HG02884 (cell line): ENCODE data around the gene SDCBP2.

Experiments
- ATAC-seq: cut with Tn5 transposase; IDR thresholded peaks from one replicate; pipeline ENCODE4 v1.9.1; 2021; ENCODE audit warnings: mild to moderate bottlenecking, moderate library complexity; ENCODE audit not compliant: unreplicated experiment

Gene SDCBP2

GRCh38 chr20:1278993-1279392, 49.9 kb downstream of the SDCBP2 start:
- ATAC-seq = no peak

GRCh38 chr20:1277529-1278322, 51.2 kb downstream of the SDCBP2 start:
- ATAC-seq = no peak

GRCh38 chr20:1275919-1276318, 53.0 kb downstream of the SDCBP2 start:
- ATAC-seq = no peak

DNA sequence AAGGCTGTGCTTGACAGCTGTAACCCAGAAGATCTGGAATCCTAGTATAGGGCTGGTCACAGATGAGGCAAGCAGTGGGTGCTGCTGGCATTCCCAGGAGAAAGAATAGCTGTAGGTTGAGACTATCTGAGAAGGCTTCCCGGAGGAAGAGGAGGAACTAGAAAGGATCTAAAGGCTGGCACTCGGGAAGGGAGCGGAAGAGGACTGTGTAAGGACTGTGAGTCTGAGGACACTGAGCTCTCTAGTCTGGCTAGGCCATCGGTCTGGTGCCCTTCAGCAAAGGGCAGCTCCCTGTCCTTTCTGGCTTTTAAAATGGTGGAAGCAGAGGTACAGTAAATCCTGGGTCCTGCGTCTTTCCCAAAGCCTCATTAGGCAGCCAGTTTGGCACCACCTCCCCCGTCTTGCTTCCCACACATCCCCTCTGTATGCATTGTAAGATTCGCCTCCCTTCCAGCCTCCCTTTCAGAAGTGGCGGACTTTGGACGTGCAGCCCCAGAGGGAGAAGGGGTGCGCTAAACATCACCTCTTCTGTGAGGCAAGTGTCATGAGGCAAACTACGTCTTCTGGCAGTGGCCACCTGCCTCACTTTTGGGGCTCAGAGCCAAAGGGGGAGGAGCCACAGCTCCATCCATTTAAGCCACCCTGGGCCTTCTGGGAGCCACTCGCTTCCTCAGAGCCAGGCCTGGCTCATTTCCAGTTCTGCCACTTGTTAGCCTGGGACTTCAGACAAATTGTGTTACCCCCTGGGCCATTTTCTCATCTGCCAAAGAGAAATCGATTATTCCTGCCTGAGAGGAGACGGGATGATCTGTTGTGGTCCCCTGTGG, 54.2 kb downstream of the SDCBP2 start:
- ATAC-seq = no peak

DNA sequence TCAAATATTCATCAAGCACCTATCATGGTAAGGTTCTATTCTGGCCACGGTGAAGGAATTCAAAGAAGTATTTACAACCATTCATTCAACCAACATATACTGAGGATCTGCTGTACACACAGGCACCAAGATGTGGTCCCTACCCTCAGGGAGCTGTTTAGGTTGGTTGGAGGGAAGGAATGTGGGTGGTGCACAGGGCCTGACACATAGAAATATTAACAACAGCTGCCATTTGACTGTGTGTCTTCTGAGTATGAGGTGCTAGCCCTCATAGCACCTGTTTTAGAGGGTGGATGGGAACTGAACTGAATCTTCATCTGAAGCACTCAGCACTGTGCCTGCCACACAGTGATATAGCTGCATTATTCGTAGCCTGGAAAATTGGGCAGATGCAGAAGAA, 55.6 kb downstream of the SDCBP2 start:
- no peak for ATAC-seq

- no peak for ATAC-seq
Observed at GRCh38 chr20:1272368-1273100, 56.4 kb downstream of the SDCBP2 start.

DNA sequence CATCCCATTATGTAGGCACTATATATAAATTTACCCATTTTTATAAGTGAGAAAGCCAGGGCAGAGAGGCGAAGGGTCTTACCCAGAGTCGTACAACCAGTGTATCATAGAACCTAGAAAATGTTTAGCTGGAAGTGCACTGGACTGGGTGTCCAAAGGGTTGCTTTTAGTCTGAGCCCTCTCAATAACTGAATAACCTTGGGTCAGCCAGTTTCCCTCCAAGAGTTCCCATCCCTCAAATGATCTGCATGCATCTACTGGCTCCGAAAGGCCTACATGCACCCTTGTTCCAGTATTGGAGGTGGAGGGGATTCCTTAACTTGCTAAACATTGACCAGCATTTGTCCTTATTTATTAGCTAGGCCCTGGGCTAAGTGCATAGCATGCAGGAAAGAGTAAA, 59.1 kb downstream of the SDCBP2 start:
- no peak for ATAC-seq

GRCh38 chr20:1269235-1269634, 59.7 kb downstream of the SDCBP2 start:
- ATAC-seq = no peak

DNA sequence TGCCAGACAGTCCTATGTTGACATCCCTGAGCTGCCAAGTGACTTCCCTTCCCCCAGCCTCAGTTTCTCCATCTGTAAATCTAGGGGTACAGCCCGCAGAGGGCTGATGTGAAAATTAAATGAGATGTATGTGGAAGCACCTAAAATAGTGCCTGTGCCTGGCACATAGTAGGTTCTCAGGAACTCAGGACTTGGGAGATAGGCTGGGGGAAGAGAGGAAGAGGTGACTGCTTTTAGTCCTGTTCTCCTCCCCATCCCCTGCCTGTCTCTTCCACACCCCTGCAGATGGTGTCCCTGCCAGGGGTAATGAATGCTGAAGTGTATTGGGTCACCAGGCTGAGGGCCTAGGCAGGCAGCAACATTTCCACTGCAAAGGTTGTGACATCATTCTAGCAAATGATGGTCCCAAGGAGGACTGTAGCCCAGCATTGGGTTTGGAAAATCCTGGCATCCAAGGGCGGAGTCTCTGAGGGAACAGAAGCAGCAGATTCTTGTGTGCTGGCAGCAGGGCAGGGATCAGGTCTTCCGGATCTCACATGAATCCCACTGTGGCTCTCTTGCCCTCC, 61.0 kb downstream of the SDCBP2 start:
- no peak for ATAC-seq

DNA sequence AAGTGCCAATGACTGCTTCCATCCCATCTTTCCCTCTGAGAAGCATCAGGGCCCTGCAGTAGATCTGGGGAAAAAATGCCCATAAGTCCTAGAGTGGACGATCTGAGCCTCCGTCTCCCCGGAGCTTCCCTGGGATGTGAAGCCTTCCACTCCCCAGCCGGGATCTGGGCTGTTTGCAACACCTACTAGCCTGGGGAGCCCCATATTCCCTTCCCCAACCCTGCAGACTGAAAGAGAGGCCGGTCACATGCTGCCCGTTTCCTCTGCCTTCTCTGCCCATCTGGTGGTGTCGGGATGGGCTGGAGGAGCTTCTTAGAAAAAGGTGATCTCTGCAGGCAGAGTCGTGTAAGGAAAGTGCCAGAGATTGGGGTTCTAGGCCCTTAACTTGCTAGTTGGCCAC, 61.8 kb downstream of the SDCBP2 start:
- ATAC-seq = no peak

DNA sequence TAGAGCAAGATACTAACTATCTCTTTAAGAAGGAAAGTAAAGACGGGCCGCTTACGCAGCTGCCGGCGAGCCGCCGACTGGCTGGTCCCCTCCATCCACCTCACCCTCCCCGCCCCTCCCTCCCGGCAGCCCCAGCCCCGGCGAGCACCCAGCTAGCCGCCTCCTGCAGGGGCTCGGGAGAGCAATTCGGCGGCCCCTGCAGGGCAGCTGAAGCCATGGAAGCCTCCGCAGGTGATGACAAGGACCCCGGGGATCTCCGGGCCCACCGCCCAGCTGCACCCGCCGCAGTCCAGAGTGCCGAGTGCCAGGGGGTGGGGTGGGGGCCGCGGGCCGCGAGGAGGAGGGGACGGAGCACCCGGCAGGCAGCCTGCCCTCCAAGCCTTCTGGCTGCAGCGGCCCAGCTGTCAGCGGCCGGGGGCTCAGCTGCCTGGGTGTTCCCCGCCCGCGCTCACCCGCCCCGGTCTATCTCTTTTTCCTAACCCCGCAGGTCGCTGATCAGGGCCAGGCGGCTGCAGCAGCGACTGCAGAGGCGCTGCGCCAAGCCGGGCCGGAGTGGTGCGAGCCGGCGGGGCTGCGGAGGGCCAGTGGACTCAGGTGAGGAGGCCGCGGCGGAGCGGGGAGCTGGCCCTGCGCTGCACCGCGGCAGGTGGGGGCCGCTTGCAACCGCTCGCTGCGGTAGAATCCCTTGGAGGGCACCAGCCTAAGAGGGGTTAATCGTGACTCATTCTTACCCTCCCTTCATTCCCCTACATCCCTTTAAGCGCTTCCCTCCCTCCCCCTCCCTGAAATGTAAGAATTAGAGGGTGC, 62.6 kb downstream of the SDCBP2 start, which contains the start of gene SNPH:
Gene SNPH (plus strand): TSS at position 128 of the 807 bp plus-strand sequence. CDS start 29,946 bp downstream, outside the sequence.
- ATAC-seq = no peak

GRCh38 chr20:1265916-1266166, 63.1 kb downstream of the SDCBP2 start:
- no peak for ATAC-seq

DNA sequence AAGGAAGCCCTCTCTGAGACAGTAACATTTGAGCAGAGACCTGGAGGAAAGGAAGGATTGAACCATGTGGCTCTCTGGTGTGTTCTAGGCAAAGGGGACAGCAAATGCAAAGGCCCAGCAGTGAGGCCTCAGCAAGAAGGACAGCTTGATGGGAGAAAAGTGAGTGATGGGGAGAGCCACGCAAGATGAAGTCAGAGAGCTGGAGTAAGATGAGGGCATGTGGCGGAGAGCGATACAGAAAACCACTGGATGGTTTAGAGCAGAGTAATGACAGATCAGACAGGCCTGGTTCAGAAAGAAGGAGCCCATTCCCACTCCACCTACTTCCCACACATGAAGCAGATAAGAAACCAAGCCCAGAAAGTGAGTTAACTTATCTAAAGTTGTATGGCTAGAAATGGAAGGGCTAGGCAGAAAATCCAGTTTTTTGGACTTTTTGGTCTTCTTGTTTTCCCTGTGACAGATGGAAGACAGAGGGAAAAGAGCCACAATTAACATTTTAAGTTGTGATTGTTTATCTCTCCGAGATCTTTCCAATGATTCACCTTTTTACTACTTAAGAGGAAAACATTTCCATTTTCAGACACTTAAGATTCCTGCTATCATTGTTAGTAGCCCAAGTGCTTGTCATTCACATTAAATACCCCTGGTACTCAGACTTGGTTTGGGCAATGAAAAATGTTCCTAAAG, 63.6 kb downstream of the SDCBP2 start:
- no peak for ATAC-seq

GRCh38 chr20:1264727-1265126, 64.2 kb downstream of the SDCBP2 start:
- no peak for ATAC-seq

DNA sequence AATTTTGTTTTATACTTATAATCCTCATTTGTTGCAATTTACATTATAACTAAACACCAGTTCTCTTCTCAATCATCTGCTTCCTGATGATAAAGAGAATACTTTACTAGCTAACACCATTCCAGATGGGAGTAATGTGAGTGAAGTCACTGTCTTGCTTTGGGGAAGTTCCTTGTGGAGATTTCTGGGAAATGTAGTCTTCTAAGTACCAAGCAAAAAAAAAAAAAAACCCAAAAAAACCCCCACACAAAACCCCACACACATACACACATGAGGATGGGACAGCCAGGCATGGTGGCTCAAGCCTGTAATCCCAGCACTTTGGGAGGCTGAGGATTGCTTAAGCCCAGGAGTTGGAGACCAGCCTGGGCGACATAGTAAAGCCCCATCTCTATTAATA, 65.1 kb downstream of the SDCBP2 start:
- ATAC-seq = no peak
